Subcutaneous abdominal adipose tissue (tissue), 5 donors: ENCODE results near the gene COL9A2.
"Not testable (repeated sequence)": the region's sequence is repeated elsewhere in the genome, so short reads cannot be mapped to it uniquely, and the experiment has no call there.

Experiments
- H3K27ac ChIP-seq: one replicate; pipeline ENCODE4 v1.7.0; 2013; ENCODE audit warnings: low read depth, mild to moderate bottlenecking, inconsistent platforms, low read length, moderate library complexity
- H3K27me3 ChIP-seq, 5 donors: one replicate each; pipeline ENCODE4 v1.7.0; 2013; ENCODE audit warnings: low read length in 5 of 5, inconsistent platforms in 1 of 5; ENCODE audit not compliant: control insufficient read depth in 5 of 5, insufficient read depth in 4 of 5
- H3K36me3 ChIP-seq, 5 donors: one replicate each; pipeline ENCODE4 v1.7.0; 2013; ENCODE audit warnings: low read length in 5 of 5; ENCODE audit not compliant: control insufficient read depth in 5 of 5, insufficient read depth in 5 of 5
- H3K4me1 ChIP-seq, 5 donors: one replicate each; pipeline ENCODE4 v1.7.0; 2013; ENCODE audit warnings: low read length in 5 of 5, mild to moderate bottlenecking in 3 of 5, moderate library complexity in 1 of 5; ENCODE audit not compliant: control insufficient read depth in 5 of 5, insufficient read depth in 5 of 5
- H3K4me3 ChIP-seq, 5 donors: one replicate each; pipeline ENCODE4 v1.7.0; 2013; ENCODE audit warnings: low read length in 5 of 5, low read depth in 1 of 5
- H3K9ac ChIP-seq, 5 donors: one replicate each; pipeline ENCODE4 v1.7.0; 2013; ENCODE audit warnings: low read length in 5 of 5, mild to moderate bottlenecking in 4 of 5, moderate library complexity in 3 of 5
- H3K9me3 ChIP-seq, 5 donors: one replicate each; pipeline ENCODE4 v1.7.0; 2013; ENCODE audit warnings: low read length in 5 of 5; ENCODE audit not compliant: control insufficient read depth in 5 of 5
- donor health status: healthy.
- donor health status: healthy.
- donor health status: healthy.
- donor health status: healthy.
- donor health status: healthy.

Gene COL9A2

DNA sequence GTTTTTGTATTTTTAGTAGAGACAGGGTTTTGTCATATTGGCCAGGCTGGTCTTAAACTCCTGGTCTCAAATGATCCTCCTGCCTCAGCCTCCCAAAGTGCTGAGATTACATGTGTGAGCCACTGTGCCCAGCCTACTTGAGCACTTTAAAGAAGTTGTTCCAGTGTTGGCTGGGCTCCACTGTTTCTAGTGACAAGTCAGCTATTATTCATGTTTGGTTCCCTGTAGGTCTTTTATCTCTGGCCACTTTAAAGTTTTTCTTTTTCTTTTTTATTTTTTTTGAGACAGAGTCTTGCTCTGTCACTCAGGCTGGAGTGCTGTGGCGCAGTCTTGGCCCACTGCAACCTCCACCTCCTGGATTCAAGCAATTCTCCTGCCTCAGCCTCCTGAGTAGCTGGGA, 14.3 kb upstream of the COL9A2 start:
- H3K4me3 ChIP-seq, H3K9ac ChIP-seq, H3K4me1 ChIP-seq, H3K27me3 ChIP-seq, H3K36me3 ChIP-seq, H3K9me3 ChIP-seq, H3K27ac ChIP-seq: not testable (repeated sequence)

DNA sequence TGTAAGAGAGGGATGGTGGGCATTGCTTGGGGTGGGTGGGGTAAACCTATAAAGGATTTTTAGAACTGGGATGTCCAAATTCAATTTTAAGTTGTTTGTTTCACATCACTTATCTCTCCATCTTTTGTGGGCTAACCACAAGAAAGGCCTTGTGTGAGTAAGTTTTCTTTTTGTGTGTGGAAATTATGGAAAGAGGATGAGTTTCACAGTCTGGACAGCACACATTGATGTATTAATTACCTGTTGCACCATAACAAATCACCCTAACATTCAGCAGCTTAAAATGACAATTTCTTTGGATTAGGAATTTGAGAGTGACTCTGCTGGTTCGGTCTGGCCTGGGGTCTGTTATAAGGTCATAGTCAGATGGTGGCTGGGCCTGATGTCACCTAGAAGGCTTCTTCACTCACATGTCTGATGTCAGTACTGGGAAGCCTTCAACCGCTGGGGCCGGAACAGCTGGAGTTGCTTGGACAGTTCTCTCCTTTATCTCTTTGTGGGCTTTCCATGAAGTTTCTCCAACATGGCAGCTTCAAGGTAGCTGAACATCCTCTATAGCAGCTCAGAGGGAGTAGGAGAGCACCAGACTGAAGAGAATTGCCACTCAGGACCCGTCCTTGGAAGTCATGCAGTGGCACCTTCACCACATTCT, 2.0 kb upstream of the COL9A2 start:
- H3K27me3 ChIP-seq, result peaks cover 17 to 33% (median 20%) of the 10 kb centered on the region in 5 donors
- H3K36me3 ChIP-seq, result no peaks in the 10 kb centered on the region
- H3K4me3 ChIP-seq, result no peak overlapping the region
- H3K9me3 ChIP-seq, result no peaks in the 10 kb centered on the region
- peaks cover 2 to 30% (median 22%) of the 10 kb centered on the region in 5 donors for H3K4me1 ChIP-seq
- H3K27ac ChIP-seq, result no peak overlapping the region
- no peak overlapping the region for H3K9ac ChIP-seq

DNA sequence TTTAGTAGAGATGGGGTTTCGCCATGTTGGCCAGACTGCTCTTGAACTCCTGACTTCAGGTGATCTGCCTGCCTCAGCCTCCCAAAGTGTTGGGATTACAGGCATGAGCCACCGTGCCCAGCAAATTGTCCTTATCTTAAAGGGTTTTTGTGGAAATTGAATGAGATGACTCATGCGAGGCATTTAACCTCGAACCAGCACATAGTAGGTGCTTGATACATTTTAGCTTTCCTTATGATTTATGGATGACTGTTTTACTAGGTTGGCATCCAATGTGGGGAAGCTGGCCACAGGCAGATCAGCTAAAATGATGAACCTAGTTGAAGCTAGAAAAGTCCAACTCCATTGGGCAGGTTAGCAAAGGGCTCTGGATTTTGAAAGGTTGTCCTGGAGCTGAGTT, 1.4 kb upstream of the COL9A2 start:
- Histone ChIP-seq H3K4me1 (peaks cover 2 to 32% (median 22%) of the 10 kb centered on the region in 5 donors), H3K36me3 (no peaks in the 10 kb centered on the region), H3K9ac (no peak overlapping the region), H3K27ac (no peak overlapping the region), H3K4me3 (no peak overlapping the region), H3K9me3 (no peaks in the 10 kb centered on the region), H3K27me3 (peaks cover 17 to 35% (median 20%) of the 10 kb centered on the region in 5 donors)

DNA sequence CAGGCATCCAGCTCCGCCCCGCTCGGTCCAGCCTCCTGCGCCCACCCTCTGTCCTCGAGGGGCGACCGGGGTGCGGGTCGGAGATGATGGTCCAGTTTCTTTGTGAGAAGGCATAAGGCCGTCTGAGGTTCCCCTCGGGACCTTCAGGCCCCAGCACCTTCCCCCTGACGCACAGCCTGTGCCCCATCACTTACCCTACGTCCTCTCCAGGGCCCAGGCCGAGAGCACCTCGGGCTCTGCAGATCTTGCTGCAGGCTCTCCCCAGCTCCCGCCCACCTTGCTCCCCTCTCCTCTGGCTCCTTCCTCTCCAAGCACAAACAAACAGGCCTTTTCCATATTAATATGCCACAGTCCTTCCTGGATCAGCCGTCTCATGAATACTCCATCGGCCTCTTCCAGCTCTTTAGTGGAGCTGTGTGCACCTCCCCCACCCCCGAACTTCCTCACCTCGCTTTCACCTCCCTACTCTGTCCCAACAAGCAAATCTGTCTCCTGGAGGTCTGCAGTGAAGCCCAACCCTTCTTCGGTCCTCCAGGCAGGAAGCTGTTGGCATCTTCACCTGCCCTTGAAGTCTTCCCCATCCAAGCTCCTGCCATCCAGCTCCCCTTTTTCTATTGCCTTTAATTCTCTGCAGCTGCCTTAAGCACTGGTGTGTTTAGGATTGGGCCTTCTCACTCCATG, 448 bp upstream of the COL9A2 start:
- Histone ChIP-seq H3K27ac (no peak overlapping the region), H3K36me3 (no peaks in the 10 kb centered on the region), H3K27me3 (peaks cover 17 to 35% (median 20%) of the 10 kb centered on the region in 5 donors), H3K4me3 (no peak overlapping the region), H3K9me3 (no peaks in the 10 kb centered on the region), H3K9ac (no peak overlapping the region), H3K4me1 (peaks cover 2 to 36% (median 24%) of the 10 kb centered on the region in 5 donors)

DNA sequence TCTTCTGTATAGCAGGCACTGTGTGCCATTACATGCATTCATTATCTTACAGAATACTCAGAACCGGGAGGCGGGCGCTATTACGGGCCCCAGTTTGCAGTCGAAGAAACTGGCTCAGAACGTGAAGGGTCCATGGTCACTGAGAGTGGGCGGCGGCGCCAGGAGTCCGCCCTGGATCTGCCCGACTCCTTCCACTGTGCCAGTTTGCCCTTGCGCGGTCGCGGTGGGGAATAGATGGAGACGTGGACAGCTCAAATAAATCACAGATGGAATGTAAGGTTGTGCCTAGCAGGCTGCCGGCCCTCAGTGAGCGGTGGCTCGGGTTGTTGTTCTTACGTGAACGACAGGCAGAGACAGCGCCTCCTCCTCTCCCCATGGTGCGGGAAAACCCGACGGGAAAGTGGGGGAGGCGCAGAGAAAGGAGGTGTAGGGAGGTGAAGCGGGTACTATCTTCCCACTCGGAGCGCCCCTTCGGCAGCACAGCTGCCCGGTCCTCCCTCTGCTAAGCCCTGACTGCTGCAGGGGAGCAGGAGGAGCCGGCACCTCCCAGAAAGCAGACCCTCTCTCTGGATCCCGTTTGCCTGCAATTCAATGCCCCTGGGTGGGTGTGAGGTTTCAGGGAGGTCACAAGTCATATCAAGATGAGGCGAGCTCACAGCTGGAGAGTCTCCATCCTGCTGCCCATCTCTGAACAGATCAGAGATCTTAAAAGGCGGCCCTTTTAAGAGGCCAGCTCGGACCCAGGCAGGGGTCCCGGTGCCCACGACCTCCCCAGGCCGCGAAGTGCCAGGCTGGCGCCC, 1.1 kb downstream of the COL9A2 start:
- peaks cover 17 to 35% (median 20%) of the 10 kb centered on the region in 5 donors for H3K27me3 ChIP-seq
- no peak overlapping the region for H3K27ac ChIP-seq
- H3K36me3 ChIP-seq, result no peaks in the 10 kb centered on the region
- peaks cover 2 to 40% (median 24%) of the 10 kb centered on the region in 5 donors for H3K4me1 ChIP-seq
- no peaks in the 10 kb centered on the region for H3K9me3 ChIP-seq
- peak overlapping the region in 4 of 5 donors; percentile 43 to 59 (median 52) for H3K9ac ChIP-seq
- peak overlapping the region; percentile 61 to 72 (median 69) for H3K4me3 ChIP-seq

DNA sequence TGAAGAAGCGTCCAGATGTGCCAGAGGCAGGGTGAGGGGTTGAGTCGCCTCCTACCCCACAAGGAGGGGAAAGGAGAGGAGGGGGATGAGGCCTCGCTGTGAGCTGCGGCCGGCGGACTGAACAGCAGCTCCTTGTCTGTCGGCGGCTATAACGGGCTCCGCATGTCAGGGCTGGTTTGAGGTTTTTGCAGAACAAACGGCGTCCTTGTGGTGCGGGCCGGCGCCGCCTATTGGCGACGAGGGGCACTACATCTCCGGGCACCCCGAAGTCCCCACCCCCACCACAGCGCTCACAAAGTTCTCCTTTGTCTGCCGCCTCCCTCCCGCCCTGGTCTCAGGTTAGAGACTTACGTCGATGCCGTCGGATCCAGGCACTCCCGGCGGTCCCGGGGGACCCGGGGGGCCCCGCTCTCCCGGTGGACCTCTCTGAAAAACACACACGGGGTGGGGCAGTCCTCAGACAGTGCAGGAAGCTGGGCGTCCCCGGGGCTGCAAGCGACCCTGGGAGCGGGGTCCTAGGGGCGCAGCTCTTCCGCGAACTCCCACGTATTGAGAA, 1.8 kb downstream of the COL9A2 start:
- H3K27ac ChIP-seq, result no peak overlapping the region
- H3K9ac ChIP-seq, result peak overlapping the region in 4 of 5 donors; percentile 47 to 71 (median 56)
- no peaks in the 10 kb centered on the region for H3K9me3 ChIP-seq
- peak overlapping the region; percentile 61 to 72 (median 69) for H3K4me3 ChIP-seq
- no peaks in the 10 kb centered on the region for H3K36me3 ChIP-seq
- peaks cover 17 to 35% (median 20%) of the 10 kb centered on the region in 5 donors for H3K27me3 ChIP-seq
- H3K4me1 ChIP-seq, result peaks cover 2 to 40% (median 24%) of the 10 kb centered on the region in 5 donors

DNA sequence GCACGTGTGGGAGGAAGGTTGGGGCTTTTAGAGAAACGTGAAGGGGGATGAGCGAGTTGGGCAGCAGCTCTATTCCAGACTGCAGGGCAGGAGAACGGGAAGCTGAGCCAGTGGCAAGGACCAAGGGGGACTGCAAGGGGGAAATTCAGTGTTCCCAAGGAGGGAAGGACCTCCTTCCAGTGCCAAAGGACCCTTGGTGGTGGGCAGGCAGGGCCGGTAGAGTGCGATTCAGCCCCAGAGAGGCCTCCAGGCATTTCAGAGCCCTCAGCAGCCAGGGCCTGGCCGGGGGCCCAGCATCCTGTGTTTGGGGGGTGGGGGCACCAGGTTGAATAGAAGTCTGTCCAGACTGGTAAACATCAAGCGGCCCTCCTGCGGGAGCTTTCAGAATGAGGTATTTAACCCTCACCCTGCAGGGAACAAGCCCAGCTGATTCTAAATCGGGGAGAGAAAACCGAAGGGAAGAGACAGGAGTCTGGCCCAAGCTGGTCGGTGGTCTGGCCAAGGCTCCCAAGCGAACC, 2.3 kb downstream of the COL9A2 start:
- Histone ChIP-seq H3K27ac (no peak overlapping the region), H3K9me3 (no peaks in the 10 kb centered on the region), H3K4me3 (peak overlapping the region; percentile 54 to 69 (median 61)), H3K36me3 (no peaks in the 10 kb centered on the region), H3K4me1 (peaks cover 2 to 40% (median 24%) of the 10 kb centered on the region in 5 donors), H3K9ac (peak overlapping the region in 2 of 5 donors; percentile 47 to 71), H3K27me3 (peaks cover 17 to 35% (median 20%) of the 10 kb centered on the region in 5 donors)

DNA sequence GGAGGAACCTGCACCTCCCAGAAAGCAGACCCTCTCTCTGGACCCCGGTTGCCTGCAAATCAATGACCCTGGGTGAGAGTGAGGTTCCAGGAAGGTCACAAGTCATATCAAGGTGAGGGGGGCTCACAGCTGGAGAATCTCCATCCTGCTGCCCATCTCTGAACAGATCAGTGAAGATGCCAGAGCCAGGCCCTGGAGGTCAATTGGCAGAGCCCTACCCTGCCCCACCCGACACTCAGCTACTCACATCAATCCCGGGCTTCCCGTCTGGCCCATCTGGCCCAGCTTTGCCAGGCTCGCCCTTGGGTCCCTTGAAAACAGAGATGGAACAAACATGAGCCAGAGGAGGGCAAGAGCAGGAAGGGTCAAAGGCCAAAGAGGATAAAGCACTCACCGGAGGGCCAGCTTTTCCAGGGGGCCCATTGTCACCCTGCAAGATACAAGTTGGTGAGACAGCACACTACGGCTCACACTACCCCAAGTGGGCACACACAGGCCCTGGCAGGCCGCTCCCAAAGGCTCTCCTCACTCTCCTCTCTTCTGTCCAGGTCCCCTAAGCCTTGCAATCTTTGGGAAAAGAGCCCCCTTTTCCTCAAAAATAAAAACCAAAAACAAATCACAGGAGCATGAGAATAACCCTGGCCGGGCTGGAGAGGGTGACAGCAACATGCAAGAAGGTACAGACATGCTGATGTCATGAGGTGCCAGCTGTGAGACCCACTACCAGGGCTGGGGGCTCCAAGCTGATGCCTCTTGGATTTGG, 2.9 kb downstream of the COL9A2 start:
- no peaks in the 10 kb centered on the region for H3K9me3 ChIP-seq
- no peaks in the 10 kb centered on the region for H3K36me3 ChIP-seq
- no peak overlapping the region for H3K9ac ChIP-seq
- peaks cover 2 to 40% (median 24%) of the 10 kb centered on the region in 5 donors for H3K4me1 ChIP-seq
- no peak overlapping the region for H3K27ac ChIP-seq
- peaks cover 14 to 31% (median 20%) of the 10 kb centered on the region in 5 donors for H3K27me3 ChIP-seq
- H3K4me3 ChIP-seq, result no peak overlapping the region

DNA sequence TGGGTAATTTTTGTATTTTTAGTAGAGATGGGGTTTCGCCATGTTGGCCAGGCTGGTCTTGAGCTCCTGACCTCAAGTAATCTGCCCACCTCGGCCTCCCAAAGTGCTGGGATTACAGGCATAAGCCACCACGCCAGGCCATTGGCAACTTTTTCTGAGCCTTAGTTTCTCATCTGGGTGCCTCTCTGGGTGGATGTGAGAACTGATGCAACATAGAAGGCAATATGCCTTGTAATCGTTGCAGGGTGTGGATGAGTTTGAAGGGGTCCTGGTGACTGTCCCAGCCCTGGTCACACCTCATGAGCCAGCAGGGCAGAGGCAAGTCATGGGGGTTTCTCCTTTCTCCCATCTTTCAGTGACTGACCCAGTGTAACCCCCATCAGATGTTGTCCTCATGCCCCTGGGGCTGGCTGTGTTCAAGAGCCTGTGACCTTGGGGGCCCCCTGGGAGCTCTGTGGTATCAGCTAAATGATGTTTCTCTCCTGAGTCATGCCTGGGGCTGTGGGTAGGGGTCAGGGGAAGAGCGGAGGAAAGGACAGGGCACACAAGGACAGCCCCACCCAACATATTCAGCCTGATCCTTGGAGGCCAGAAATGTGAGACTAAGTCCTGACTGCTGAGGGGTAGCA, 3.6 kb downstream of the COL9A2 start:
- H3K9ac ChIP-seq, result no peak overlapping the region
- H3K27ac ChIP-seq, result no peak overlapping the region
- no peak overlapping the region for H3K4me3 ChIP-seq
- peaks cover 2 to 40% (median 24%) of the 10 kb centered on the region in 5 donors for H3K4me1 ChIP-seq
- no peaks in the 10 kb centered on the region for H3K36me3 ChIP-seq
- peaks cover 12 to 28% (median 20%) of the 10 kb centered on the region in 5 donors for H3K27me3 ChIP-seq
- no peaks in the 10 kb centered on the region for H3K9me3 ChIP-seq
